Measurements from ENCODE around the gene WDR62.
"Not testable (repeated sequence)": the region's sequence is repeated elsewhere in the genome, so short reads cannot be mapped to it uniquely, and the experiment has no call there.

The WDR62 gene

GRCh38 chr19:36058481-36059179 is 3.9 kb downstream of the WDR62 start:
- peaks cover 7% of the 10 kb centered on the region for H3K4me1 Mint-ChIP-seq
- no peak overlapping the region for H3K27ac Mint-ChIP-seq
- H3K4me3 Mint-ChIP-seq: no peak overlapping the region
- H3K9me3 Mint-ChIP-seq: no peaks in the 10 kb centered on the region
- no peaks in the 10 kb centered on the region for H3K36me3 Mint-ChIP-seq
- H3K27me3 Mint-ChIP-seq: no peaks in the 10 kb centered on the region
- no peak for ATAC-seq

- no peaks in the 10 kb centered on the region for H3K36me3 Mint-ChIP-seq
- H3K4me1 Mint-ChIP-seq: peaks cover 7% of the 10 kb centered on the region
- no peak overlapping the region for H3K27ac Mint-ChIP-seq
- ATAC-seq: no peak
- no peaks in the 10 kb centered on the region for H3K9me3 Mint-ChIP-seq
- no peaks in the 10 kb centered on the region for H3K27me3 Mint-ChIP-seq
- H3K4me3 Mint-ChIP-seq: no peak overlapping the region
Observed at GRCh38 chr19:36059180-36059910, 4.6 kb downstream of the WDR62 start.

GRCh38 chr19:36060430-36060829 is 5.7 kb downstream of the WDR62 start:
- Mint-ChIP-seq H3K27ac (no peak overlapping the region), H3K4me3 (no peak overlapping the region), H3K36me3 (no peaks in the 10 kb centered on the region), H3K4me1 (peaks cover 3% of the 10 kb centered on the region), H3K27me3 (no peaks in the 10 kb centered on the region), H3K9me3 (no peaks in the 10 kb centered on the region)
- ATAC-seq: peak; percentile 52

- no peak overlapping the region for H3K27ac Mint-ChIP-seq
- H3K36me3 Mint-ChIP-seq: no peaks in the 10 kb centered on the region
Observed at GRCh38 chr19:36061367-36061766, 6.7 kb downstream of the WDR62 start.

GRCh38 chr19:36064826-36065225 is 10.1 kb downstream of the WDR62 start:
- no peaks in the 10 kb centered on the region for H3K27me3 Mint-ChIP-seq
- no peak overlapping the region for H3K4me3 Mint-ChIP-seq
- no peaks in the 10 kb centered on the region for H3K9me3 Mint-ChIP-seq
- H3K36me3 Mint-ChIP-seq: no peaks in the 10 kb centered on the region
- no peak overlapping the region for H3K27ac Mint-ChIP-seq
- no peaks in the 10 kb centered on the region for H3K4me1 Mint-ChIP-seq
- no peak for ATAC-seq

More at GRCh38 chr19:36061367-36061766, 6.7 kb downstream of the WDR62 start:
- no peaks in the 10 kb centered on the region for H3K27me3 Mint-ChIP-seq
- no peak for ATAC-seq
- H3K4me1 Mint-ChIP-seq: no peaks in the 10 kb centered on the region
- H3K4me3 Mint-ChIP-seq: no peak overlapping the region
- no peaks in the 10 kb centered on the region for H3K9me3 Mint-ChIP-seq

GRCh38 chr19:36067681-36068080 is 13.0 kb downstream of the WDR62 start:
- H3K27me3 Mint-ChIP-seq: no peaks in the 10 kb centered on the region
- no peaks in the 10 kb centered on the region for H3K36me3 Mint-ChIP-seq
- no peaks in the 10 kb centered on the region for H3K9me3 Mint-ChIP-seq
- no peak overlapping the region for H3K4me3 Mint-ChIP-seq
- ATAC-seq: no peak
- H3K4me1 Mint-ChIP-seq: no peaks in the 10 kb centered on the region
- H3K27ac Mint-ChIP-seq: no peak overlapping the region

GRCh38 chr19:36068810-36069499 is 14.3 kb downstream of the WDR62 start:
- H3K9me3 Mint-ChIP-seq, H3K4me1 Mint-ChIP-seq, H3K36me3 Mint-ChIP-seq, H3K4me3 Mint-ChIP-seq, H3K27ac Mint-ChIP-seq, ATAC-seq, H3K27me3 Mint-ChIP-seq: not testable (repeated sequence)

- no peak for ATAC-seq
- H3K36me3 Mint-ChIP-seq: peaks cover 7% of the 10 kb centered on the region
- no peak overlapping the region for H3K4me3 Mint-ChIP-seq
- H3K4me1 Mint-ChIP-seq: no peaks in the 10 kb centered on the region
- no peaks in the 10 kb centered on the region for H3K27me3 Mint-ChIP-seq
- H3K27ac Mint-ChIP-seq: no peak overlapping the region
- no peaks in the 10 kb centered on the region for H3K9me3 Mint-ChIP-seq
Observed at GRCh38 chr19:36072081-36072480, 17.4 kb downstream of the WDR62 start.

- H3K36me3 Mint-ChIP-seq: peaks cover 7% of the 10 kb centered on the region
- no peak overlapping the region for H3K27ac Mint-ChIP-seq
- no peaks in the 10 kb centered on the region for H3K4me1 Mint-ChIP-seq
- no peak for ATAC-seq
- H3K9me3 Mint-ChIP-seq: no peaks in the 10 kb centered on the region
- H3K4me3 Mint-ChIP-seq: no peak overlapping the region
- no peaks in the 10 kb centered on the region for H3K27me3 Mint-ChIP-seq
Observed at GRCh38 chr19:36073121-36073876, 18.6 kb downstream of the WDR62 start.

- no peak for ATAC-seq
- no peaks in the 10 kb centered on the region for H3K27me3 Mint-ChIP-seq
- H3K4me3 Mint-ChIP-seq: no peak overlapping the region
- peaks cover 23% of the 10 kb centered on the region for H3K36me3 Mint-ChIP-seq
- no peak overlapping the region for H3K27ac Mint-ChIP-seq
- H3K4me1 Mint-ChIP-seq: no peaks in the 10 kb centered on the region
- H3K9me3 Mint-ChIP-seq: no peaks in the 10 kb centered on the region
Observed at GRCh38 chr19:36079389-36079945, 24.8 kb downstream of the WDR62 start.

- H3K4me1 Mint-ChIP-seq: no peaks in the 10 kb centered on the region
- ATAC-seq: no peak
- H3K36me3 Mint-ChIP-seq: peaks cover 23% of the 10 kb centered on the region
- H3K4me3 Mint-ChIP-seq: no peak overlapping the region
- H3K9me3 Mint-ChIP-seq: no peaks in the 10 kb centered on the region
- no peaks in the 10 kb centered on the region for H3K27me3 Mint-ChIP-seq
- no peak overlapping the region for H3K27ac Mint-ChIP-seq
Observed at GRCh38 chr19:36081385-36081784, 26.7 kb downstream of the WDR62 start.

- Mint-ChIP-seq H3K27ac (no peak overlapping the region), H3K27me3 (no peaks in the 10 kb centered on the region), H3K36me3 (peaks cover 23% of the 10 kb centered on the region), H3K4me3 (no peak overlapping the region), H3K9me3 (no peaks in the 10 kb centered on the region), H3K4me1 (no peaks in the 10 kb centered on the region)
- no peak for ATAC-seq
Observed at GRCh38 chr19:36081894-36082293, 27.2 kb downstream of the WDR62 start.

- no peaks in the 10 kb centered on the region for H3K4me1 Mint-ChIP-seq
- no peak overlapping the region for H3K4me3 Mint-ChIP-seq
- H3K9me3 Mint-ChIP-seq: no peaks in the 10 kb centered on the region
- H3K27ac Mint-ChIP-seq: no peak overlapping the region
- no peaks in the 10 kb centered on the region for H3K27me3 Mint-ChIP-seq
- H3K36me3 Mint-ChIP-seq: peaks cover 23% of the 10 kb centered on the region
- no peak for ATAC-seq
Observed at GRCh38 chr19:36082916-36083315, 28.2 kb downstream of the WDR62 start.

GRCh38 chr19:36084231-36085009 is 29.7 kb downstream of the WDR62 start:
- H3K4me3 Mint-ChIP-seq: no peak overlapping the region
- H3K27me3 Mint-ChIP-seq: no peaks in the 10 kb centered on the region
- ATAC-seq: no peak
- peaks cover 23% of the 10 kb centered on the region for H3K36me3 Mint-ChIP-seq
- no peaks in the 10 kb centered on the region for H3K4me1 Mint-ChIP-seq
- no peak overlapping the region for H3K27ac Mint-ChIP-seq
- H3K9me3 Mint-ChIP-seq: no peaks in the 10 kb centered on the region
